GM21529 (cell line): ENCODE data around the gene ORMDL3.
"Not testable (repeated sequence)": the region's sequence is repeated elsewhere in the genome, so short reads cannot be mapped to it uniquely, and the experiment has no call there.

Experiments used
- ATAC-seq: cut with Tn5 transposase; IDR thresholded peaks from one replicate; pipeline ENCODE4 v1.9.1; 2021; ENCODE audit not compliant: unreplicated experiment

ORMDL3 gene

DNA sequence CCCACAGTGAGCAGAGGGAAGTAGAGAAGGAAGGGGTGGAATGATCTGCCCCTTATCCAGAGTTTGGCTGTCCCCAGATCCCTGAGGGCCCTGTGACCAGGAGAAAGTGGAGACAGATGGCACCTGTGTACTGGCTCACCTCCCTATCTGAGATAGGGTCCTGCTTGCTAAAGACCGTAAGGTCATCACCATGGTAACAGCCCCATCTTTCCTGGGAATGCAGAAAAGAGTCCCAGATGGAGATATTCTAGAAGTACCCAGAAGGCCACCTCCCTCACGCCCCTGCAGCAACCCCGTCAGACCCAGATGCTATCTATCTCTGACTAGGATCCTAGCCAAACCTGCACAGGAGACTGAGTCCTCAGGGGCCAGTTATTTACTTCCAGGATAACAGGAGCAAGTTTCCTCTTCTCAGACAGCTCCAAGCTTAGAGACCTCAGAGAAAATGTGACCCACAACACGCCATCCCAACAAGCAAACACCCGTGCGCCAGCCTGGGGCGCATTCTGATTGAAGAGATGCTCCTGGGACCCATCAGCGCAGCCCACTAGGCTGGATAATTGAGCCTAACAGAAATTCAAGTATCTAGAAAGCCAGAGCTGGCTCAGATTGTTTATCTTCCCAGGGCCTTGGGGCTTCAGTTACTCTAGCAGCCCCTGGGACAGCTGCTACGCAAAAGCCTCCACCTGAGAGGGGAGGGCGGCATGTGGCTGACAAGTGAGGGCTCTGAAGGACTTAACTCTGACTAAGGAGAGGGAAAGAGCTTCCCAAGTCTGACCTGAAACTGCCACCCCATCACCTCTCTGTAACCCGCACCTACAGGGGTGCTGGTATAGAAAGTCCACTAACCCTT lies 1.9 kb downstream of the ORMDL3 start:
- no peak for ATAC-seq

DNA sequence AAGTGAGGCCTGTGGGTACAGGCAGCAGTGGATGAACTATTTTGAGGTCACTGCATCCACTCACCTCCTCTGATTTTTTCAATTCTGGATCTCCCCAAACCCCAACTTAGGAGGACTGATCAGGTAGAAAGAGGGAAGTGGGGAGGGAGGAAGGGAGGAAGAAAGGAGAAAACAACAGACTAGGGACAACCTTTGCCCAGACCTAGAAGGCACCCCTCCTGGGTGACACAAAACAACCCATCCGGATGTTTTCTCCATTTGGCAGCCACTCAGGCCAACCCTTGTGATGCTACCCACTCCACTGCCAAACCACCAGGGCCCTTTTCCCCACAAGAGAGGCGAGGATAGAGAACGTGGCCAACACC lies 2.7 kb downstream of the ORMDL3 start:
- no peak for ATAC-seq

DNA sequence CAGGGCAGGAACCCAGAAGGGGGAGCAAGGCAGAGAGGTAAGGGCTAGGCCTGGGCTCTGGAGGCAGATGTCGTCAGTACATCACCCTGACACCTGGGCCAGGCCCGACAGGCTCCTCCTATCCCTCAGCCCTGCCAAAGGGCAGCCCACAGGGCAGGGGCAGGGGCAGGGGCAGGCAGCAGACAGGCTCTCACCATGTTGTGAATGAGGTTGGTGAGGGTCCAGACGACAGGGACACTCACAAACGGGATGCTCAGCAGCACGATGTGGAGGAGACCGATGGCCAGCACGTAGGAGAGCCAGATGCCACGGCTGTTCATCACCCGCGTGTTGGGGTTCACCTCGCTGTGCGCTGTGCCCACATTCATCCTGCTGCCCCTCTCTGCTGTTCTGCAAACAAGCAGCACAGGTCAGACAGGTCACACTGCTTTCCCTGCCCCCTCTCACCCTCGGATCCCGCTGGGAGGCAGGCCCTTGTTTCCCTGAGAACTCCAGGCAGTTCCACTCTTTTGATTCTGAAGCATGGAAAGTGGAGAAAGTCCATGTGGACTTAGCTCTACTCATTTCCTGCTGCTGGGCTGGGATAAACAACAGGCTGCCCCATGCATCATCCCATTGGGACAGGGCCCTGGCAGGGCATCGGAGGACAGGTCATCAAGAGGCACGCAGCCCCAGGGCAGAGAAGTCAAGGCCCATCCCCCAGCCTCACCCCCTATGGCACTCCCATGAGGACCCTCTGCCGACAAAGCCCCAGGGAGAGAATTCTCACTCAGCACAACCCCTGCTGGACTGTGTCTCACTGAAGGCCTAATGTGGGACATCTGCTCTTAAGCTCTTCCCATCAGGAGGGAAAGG lies 3.3 kb downstream of the ORMDL3 start:
- no peak for ATAC-seq

DNA sequence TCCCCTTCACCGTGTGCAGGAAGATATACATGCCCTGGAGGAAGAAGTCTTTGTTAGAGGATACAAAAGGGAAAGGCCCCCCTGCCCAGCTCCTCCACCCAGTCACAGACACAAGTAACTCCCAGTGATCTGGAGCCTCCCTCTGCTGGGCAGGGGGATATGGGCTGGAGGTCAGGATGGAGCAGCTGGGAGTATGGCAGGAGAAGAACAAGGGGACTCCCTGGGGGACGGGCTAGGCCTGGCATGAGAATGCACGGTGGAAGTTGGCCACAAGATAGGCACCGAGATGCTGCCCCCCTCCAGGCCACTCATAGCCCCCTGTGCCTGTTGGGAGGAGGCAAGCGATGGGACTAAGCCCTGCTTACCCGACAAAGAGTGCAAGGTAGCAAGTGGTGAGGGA lies 4.2 kb downstream of the ORMDL3 start:
- ATAC-seq: no peak

DNA sequence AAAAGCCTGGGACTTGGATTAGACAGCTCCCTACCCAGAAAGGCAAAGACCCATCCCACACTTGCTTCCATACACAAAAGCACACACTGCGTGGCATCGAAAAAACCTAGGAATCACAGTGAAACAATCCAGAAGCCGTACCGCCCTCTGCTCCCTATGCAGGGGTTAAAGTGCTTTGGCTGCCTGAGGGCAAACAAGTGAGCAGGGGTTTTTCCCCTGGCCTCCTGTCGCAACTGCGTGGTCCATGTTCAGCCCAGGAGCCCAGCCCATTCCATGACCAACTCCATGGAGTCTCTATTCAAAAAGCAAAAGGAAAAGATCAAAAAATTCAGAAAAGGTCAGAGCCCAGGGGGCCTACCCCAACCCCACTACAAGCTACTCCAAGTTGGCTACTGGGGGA lies 5.4 kb downstream of the ORMDL3 start:
- no peak for ATAC-seq

DNA sequence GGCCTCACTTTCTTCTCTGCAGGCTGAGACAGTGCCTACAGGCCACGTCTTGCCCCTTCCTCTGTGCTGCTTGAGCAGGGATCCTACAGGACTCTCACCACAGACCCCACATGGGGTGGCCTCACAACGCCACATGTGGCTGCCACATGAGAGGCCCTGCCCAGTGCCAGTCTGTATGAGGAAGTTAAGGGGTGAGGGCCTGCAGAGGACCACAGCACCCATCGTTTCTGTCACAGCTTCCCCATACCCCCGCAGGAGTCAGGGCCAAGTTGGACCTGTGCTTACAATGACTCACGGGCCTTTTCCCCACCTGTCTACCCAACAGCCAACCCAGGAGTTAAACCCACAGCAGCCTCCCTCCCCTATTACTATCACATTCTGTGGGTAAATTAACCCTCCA lies 6.1 kb downstream of the ORMDL3 start:
- ATAC-seq: no peak

DNA sequence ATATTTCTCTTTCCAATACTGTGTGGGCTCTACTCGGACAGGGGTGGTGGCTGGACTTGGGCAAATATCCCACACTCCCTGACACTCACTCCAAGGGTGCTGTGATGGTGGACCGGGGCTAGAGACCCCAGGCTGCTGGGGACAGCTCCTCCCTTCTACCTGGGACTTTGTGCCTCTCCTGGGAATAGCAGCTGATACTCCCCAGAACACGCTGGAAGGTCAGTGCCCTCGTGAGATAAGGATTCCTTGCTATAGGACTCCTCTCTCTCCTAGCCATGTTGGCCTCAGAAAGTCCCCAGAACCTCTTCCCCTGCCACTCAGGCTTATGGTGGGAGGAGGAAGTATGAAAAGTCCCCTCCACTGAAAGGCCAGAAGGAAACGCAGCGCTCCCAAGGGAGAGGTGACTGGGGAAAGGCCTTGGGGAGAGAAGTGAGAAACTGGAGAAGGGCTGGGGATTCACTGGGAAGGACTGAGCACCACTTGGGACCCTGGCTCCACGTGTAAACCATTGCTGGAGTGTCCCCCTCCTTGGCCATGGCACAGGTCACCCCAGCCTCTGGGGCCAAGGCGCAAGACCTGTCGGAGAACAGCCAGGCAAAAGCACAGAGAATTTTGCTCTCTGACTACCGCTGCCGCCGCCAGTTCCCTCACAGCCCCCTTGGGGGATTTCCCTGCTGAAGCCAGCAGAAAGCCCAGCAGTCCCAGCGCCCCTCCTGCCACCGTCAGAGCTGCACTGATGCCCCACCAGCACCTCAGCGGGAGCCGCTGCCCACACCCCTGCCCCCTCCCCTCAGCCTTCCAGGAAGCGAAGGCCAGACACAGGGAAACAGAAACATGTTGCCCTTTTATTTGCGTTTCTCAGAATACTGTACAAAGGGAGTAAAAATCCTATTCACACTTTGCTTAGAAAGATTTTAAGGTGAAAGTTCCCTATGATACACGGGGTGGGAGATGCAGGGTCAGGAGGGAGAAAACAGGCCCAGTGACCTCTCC lies 6.9 kb downstream of the ORMDL3 start:
- no peak for ATAC-seq

DNA sequence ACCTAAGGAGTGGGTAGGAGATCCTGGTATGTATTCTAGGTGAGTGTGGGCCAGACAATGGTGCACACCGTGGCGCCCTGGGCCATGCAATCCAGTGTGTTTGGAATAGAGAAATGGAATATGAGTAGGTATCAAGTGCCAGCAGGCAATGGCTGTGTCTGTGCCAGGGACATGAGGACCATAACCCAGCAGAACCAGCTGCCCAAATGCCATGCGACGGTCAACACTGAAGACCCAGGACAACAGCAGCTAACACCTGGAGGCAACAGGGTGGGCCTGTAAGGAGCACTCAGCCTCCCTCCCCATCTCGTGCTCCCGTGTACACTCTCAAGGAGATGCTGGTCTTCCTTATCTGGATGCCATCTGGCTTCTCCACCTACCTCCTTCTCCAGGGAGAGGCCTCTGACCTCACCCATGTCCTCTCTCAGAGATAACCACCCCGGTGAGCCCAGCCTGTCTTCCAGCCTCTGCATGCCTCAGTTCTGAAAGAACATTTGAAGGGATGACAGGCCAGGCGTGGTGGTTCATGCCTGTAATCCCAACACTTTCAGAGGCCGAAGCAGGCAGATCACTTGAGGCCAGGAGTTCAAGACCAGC lies 8.2 kb downstream of the ORMDL3 start:
- ATAC-seq: no peak

DNA sequence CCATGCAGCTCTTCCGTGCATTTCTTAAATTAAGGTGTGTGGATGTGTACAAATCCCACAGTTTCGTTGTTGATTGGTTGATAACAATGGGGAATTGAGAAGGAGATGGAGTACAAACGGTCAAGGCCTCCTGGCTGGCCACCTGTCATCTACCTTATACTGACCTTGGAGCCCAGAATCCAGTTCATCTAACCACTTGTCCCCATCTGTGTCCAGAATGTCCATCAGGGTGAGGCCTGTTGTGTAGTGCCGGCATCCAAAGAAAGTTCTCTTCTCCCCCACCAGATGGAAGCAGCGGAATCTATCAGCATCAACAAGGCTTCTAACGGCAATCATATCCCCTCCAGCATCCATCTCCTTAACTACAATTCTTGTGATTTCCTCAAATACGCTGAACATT lies 10.5 kb downstream of the ORMDL3 start:
- no peak for ATAC-seq

DNA sequence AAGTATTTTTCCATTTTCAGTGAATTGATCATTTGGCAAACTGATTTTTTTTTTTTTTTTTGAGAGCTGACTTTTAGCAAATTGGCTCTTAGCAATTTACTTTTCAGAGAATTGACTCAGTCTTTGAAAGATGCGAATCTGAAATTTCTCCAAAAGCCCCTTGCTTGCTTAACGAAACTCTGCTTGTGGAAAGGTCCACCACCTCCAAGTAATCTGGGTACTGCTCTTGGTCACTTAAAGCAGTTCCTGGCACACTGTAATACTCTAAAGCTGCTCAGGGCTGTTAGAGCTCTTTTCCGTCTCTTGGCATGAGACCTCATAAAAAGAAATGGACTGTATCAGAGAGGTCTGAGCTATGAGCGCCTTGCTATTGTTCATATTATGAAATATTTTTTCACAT lies 11.8 kb downstream of the ORMDL3 start:
- no peak for ATAC-seq

DNA sequence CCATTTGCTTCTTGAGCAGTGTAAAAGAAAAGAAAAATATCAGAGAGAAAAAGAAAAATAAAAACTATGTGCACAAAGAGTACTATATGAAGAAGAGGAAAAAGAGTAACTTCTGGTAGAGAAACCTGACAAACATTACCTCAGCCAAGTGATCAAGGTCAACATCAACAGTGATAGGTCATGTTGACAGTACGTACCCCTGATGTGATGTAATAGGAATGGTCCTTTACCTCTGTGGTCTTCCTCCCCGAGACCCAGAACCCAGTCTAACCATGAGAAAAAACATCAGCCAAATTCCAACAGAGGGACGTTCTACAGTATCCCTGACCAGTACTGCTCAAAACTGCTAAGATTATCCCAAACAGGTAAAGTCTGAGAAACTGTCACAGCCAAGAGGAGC lies 13.4 kb downstream of the ORMDL3 start:
- no peak for ATAC-seq

DNA sequence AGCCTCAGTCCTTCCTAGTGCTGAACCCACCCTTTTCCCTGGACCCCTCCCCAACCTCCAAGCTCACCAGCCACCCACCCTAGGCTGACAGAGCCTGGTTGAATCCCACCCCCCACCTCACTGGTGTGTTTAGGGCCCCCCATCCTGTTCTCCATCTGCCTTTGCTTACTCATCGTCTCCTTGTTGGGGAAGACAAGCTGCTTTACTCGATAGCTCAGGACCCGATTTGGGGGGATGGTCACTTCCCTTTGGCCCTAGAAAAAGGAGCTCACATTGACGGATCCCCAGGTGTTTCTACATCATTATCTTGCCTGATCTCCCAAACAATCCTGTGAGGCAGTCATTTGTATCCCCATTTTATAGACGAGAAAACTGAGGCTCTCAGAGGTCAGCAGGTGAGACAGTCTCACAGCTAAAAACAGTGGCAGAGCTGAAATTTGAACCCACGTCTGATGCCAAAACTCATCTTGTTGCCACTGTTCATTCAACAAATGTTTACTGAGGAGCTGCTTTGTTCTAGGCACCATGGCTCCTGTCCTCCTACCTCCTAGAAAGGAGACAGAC lies 18.5 kb downstream of the ORMDL3 start:
- ATAC-seq: no peak

DNA sequence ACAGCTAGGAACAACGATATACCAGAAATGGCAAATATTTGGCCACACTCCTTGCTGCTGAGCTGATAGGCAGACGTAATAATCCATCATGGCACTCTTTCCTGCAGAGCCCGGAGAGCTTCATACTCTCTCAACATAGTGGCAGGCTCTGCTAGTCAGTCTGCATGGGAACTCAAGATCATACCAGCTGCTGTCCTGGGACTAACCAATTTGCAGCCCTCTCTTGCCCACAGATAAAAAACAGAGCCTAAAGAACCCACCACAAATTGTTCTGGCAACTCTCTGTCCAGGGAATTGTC lies 22.5 kb downstream of the ORMDL3 start:
- ATAC-seq: no peak

DNA sequence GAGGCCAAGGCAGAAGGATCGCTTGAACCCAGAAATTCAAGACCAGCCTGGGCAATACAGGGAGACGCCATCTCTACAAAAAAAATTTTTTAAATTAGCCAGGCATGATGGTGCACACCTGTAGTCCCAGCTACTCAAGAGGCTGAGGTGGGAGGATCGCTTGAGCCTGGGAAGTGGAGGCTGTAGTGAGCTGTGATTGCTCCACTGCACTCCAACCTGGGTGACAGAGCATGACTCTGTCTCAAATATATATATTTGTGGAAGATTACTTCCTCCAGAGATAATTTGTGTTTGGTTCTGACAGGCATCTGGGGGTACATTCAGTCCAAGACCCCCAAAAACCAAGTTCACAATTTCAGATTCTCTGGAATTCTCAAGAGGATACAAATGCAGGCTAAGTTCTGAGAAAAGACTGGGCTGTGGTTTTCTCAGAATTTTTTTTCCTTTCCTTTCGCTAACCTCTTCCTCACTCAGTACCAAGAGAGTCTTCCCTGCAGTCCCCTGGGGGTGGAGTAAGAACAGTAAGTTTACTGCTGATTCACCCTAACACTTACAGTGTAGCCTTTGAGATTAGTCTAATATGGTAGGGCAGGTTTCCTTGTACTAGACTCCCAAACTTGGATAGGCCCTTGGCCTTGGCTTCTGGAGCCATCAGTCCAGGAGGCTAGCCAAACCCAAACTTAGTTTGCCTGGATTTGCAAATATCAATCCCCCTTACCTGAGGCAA lies 24.1 kb downstream of the ORMDL3 start:
- no peak for ATAC-seq

DNA sequence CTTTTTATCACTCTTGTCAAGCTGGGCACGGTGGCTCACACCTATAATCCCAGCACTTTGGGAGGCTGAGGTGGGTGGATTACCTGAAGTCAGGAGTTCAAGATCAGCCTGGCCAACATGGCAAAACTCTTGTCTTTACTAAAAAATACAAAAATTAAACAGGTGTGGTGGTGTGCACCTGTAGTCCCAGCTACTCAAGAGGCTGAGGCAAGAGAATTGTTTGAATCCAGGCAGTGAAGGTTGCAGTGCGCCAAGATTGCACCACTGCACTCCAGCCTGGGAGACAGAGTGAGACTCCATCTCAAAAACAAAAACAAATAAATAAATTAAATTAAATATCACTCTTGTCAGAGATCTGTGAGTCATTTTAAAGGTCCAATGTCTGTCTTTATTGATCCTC lies 25.4 kb downstream of the ORMDL3 start:
- ATAC-seq: not testable (repeated sequence)

DNA sequence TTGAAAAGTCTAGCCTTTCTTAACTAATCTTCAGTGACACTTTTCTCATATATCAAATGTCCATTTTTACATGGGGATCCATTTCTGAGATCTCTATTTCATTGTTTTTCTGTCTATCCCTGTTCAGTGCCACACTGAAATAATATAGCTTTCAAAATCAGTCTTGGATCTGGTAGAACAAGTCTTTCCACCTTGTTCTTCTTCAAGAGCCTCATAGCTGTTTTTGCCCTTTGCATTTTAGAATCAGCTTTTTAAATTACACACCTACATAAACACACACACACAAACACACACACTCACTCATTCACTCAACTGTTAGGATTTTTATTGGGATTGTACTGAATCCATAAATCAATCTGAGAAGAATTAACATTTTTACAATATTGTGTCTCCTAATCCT lies 28.2 kb downstream of the ORMDL3 start:
- no peak for ATAC-seq

DNA sequence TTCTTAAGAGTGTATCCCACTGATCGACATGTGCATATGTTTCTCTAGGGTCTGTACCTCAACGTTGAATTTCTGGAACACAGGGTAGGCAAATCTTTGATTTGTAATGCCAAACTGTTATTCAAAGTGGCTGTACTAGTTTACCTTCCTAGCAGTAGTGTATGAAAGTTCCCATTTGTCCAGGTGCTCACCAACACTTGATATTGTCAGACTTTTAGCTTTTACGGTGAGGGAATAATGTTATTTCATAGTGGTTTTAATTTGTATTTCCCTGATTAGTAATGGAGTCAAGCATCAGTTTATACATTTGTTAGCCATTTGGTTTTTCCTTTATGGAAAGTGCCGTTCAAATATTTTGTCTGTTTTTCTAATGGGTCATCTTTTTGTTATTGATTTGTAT lies 29.3 kb downstream of the ORMDL3 start:
- no peak for ATAC-seq

DNA sequence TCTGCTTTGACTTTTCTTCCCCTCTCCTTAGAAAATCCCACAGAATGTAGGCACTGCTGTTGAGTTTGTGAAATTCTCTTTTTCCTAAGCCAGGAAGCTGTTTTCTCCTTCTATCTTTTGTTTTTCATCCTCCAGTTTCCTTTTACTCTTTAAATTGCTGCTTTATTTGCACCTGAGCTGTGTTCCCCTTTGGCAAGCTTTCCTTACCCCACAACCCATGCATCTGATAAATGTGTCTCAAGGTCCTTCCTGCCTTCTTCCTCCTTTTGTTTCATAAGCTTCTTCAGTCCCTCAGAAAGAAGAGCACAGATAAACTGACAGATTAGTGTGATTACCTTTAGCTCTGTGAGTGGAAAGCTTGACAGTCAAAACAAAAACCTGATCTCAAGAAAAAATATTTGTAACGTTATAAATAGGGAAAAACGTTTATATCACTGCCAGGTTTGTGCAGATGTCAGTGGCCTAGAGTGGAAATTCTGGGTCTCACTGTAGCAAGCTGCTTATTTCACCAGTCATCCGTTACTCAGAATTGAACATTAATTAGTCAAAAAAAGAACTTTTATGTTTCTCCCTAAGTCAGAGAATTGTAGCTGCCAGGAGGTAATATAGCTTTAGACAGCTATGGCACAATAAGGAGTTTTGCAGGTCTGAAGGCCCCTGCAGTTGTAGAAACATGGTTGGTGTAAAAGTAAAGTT lies 32.6 kb downstream of the ORMDL3 start:
- ATAC-seq: no peak

DNA sequence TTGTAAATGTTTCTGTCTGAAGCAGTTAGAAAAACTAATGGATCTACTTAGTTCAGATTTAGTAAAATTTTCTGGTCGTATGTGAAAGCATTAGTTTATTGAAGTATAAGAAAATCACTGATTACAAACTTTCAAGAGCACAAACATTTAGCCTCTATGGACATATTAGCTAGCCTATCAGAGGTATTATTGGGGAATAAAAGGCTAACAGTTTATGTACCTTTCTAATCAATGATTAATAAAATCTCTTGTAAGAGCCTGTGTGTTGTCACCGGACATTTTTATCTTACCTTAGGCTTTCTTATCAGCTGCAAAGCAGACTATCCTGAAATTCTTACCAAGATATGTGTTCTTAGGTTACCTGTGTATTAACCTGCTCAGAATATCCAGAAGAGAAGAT lies 38.2 kb downstream of the ORMDL3 start:
- ATAC-seq: no peak
